Measurements from ENCODE around the gene SPPL2A.
"Not testable (repeated sequence)": the region's sequence is repeated elsewhere in the genome, so short reads cannot be mapped to it uniquely, and the experiment has no call there.

SPPL2A gene

GRCh38 chr15:50765195-50765967 lies at the start of gene SPPL2A:
TSS of gene SPPL2A (minus strand) at chr15:50765706. CDS start at chr15:50765533, 173 bp downstream.
- Histone ChIP-seq H3K4me1 (ENCODE audit: insufficient read depth, low read length) (peaks cover 7% of the 10 kb centered on the region), H3K9me3 (ENCODE audit: low read length) (no peaks in the 10 kb centered on the region), H2AFZ (ENCODE audit: low read depth, low read length) (peak within 1 kb of the TSS; percentile 95), H3K36me3 (ENCODE audit: insufficient read depth, low read length) (no peaks in the 10 kb centered on the region), H3K27me3 (ENCODE audit: insufficient read depth, low read length) (no peaks in the 10 kb centered on the region), H3K4me3 (ENCODE audit: low read length) (peak within 1 kb of the TSS; percentile 75)

GRCh38 chr15:50814634-50815033 lies 49.1 kb upstream of the SPPL2A start:
- Histone ChIP-seq H3K36me3 (ENCODE audit: insufficient read depth, low read length) (no peaks in the 10 kb centered on the region), H3K4me3 (ENCODE audit: low read length) (no peak overlapping the region), H3K9me3 (ENCODE audit: low read length) (no peaks in the 10 kb centered on the region), H3K27me3 (ENCODE audit: insufficient read depth, low read length) (no peaks in the 10 kb centered on the region), H3K4me1 (ENCODE audit: insufficient read depth, low read length) (peaks cover 2% of the 10 kb centered on the region), H2AFZ (ENCODE audit: low read depth, low read length) (no peak overlapping the region)

GRCh38 chr15:50813865-50814264 lies 48.4 kb upstream of the SPPL2A start:
- H3K27me3 ChIP-seq (ENCODE audit: insufficient read depth, low read length) = no peaks in the 10 kb centered on the region
- H2AFZ ChIP-seq (ENCODE audit: low read depth, low read length) = no peak overlapping the region
- H3K4me3 ChIP-seq (ENCODE audit: low read length) = no peak overlapping the region
- no peaks in the 10 kb centered on the region for H3K36me3 ChIP-seq (ENCODE audit: insufficient read depth, low read length)
- no peaks in the 10 kb centered on the region for H3K9me3 ChIP-seq (ENCODE audit: low read length)
- peaks cover 2% of the 10 kb centered on the region for H3K4me1 ChIP-seq (ENCODE audit: insufficient read depth, low read length)

GRCh38 chr15:50813089-50813488 lies 47.6 kb upstream of the SPPL2A start:
- no peak overlapping the region for H3K4me3 ChIP-seq (ENCODE audit: low read length)
- H3K27me3 ChIP-seq (ENCODE audit: insufficient read depth, low read length) = no peaks in the 10 kb centered on the region
- peaks cover 2% of the 10 kb centered on the region for H3K4me1 ChIP-seq (ENCODE audit: insufficient read depth, low read length)
- H3K36me3 ChIP-seq (ENCODE audit: insufficient read depth, low read length) = no peaks in the 10 kb centered on the region
- no peak overlapping the region for H2AFZ ChIP-seq (ENCODE audit: low read depth, low read length)
- H3K9me3 ChIP-seq (ENCODE audit: low read length) = no peaks in the 10 kb centered on the region

- not testable (repeated sequence) for H3K27me3 ChIP-seq (ENCODE audit: insufficient read depth, low read length); H3K4me3 ChIP-seq (ENCODE audit: low read length); H3K4me1 ChIP-seq (ENCODE audit: insufficient read depth, low read length); H2AFZ ChIP-seq (ENCODE audit: low read depth, low read length); H3K36me3 ChIP-seq (ENCODE audit: insufficient read depth, low read length); H3K9me3 ChIP-seq (ENCODE audit: low read length)
These were observed 46.6 kb upstream of the SPPL2A start for GRCh38 chr15:50812181-50812506.

- not testable (repeated sequence) for H3K27me3 ChIP-seq (ENCODE audit: insufficient read depth, low read length); H3K9me3 ChIP-seq (ENCODE audit: low read length); H2AFZ ChIP-seq (ENCODE audit: low read depth, low read length); H3K4me1 ChIP-seq (ENCODE audit: insufficient read depth, low read length); H3K4me3 ChIP-seq (ENCODE audit: low read length); H3K36me3 ChIP-seq (ENCODE audit: insufficient read depth, low read length)
These were observed 46.1 kb upstream of the SPPL2A start for GRCh38 chr15:50811461-50812180.

- no peaks in the 10 kb centered on the region for H3K9me3 ChIP-seq (ENCODE audit: low read length)
- no peak overlapping the region for H2AFZ ChIP-seq (ENCODE audit: low read depth, low read length)
- no peaks in the 10 kb centered on the region for H3K27me3 ChIP-seq (ENCODE audit: insufficient read depth, low read length)
- no peak overlapping the region for H3K4me3 ChIP-seq (ENCODE audit: low read length)
- H3K36me3 ChIP-seq (ENCODE audit: insufficient read depth, low read length) = no peaks in the 10 kb centered on the region
- H3K4me1 ChIP-seq (ENCODE audit: insufficient read depth, low read length) = no peaks in the 10 kb centered on the region
These were observed 44.6 kb upstream of the SPPL2A start for GRCh38 chr15:50810128-50810527.

GRCh38 chr15:50808728-50809127 lies 43.2 kb upstream of the SPPL2A start:
- no peaks in the 10 kb centered on the region for H3K36me3 ChIP-seq (ENCODE audit: insufficient read depth, low read length)
- no peak overlapping the region for H2AFZ ChIP-seq (ENCODE audit: low read depth, low read length)
- no peaks in the 10 kb centered on the region for H3K27me3 ChIP-seq (ENCODE audit: insufficient read depth, low read length)
- no peaks in the 10 kb centered on the region for H3K9me3 ChIP-seq (ENCODE audit: low read length)
- no peak overlapping the region for H3K4me3 ChIP-seq (ENCODE audit: low read length)
- H3K4me1 ChIP-seq (ENCODE audit: insufficient read depth, low read length) = no peaks in the 10 kb centered on the region

- H3K4me3 ChIP-seq (ENCODE audit: low read length) = no peak overlapping the region
- H2AFZ ChIP-seq (ENCODE audit: low read depth, low read length) = no peak overlapping the region
- H3K27me3 ChIP-seq (ENCODE audit: insufficient read depth, low read length) = no peaks in the 10 kb centered on the region
- H3K9me3 ChIP-seq (ENCODE audit: low read length) = no peaks in the 10 kb centered on the region
- no peaks in the 10 kb centered on the region for H3K4me1 ChIP-seq (ENCODE audit: insufficient read depth, low read length)
- H3K36me3 ChIP-seq (ENCODE audit: insufficient read depth, low read length) = no peaks in the 10 kb centered on the region
These were observed 38.1 kb upstream of the SPPL2A start for GRCh38 chr15:50803479-50804180.

- Histone ChIP-seq H3K9me3 (ENCODE audit: low read length) (no peaks in the 10 kb centered on the region), H3K36me3 (ENCODE audit: insufficient read depth, low read length) (no peaks in the 10 kb centered on the region), H2AFZ (ENCODE audit: low read depth, low read length) (no peak overlapping the region), H3K27me3 (ENCODE audit: insufficient read depth, low read length) (no peaks in the 10 kb centered on the region), H3K4me3 (ENCODE audit: low read length) (no peak overlapping the region), H3K4me1 (ENCODE audit: insufficient read depth, low read length) (no peaks in the 10 kb centered on the region)
These were observed 35.2 kb upstream of the SPPL2A start for GRCh38 chr15:50800715-50801114.

GRCh38 chr15:50798684-50799083 lies 33.2 kb upstream of the SPPL2A start:
- no peaks in the 10 kb centered on the region for H3K36me3 ChIP-seq (ENCODE audit: insufficient read depth, low read length)
- no peak overlapping the region for H2AFZ ChIP-seq (ENCODE audit: low read depth, low read length)
- H3K27me3 ChIP-seq (ENCODE audit: insufficient read depth, low read length) = no peaks in the 10 kb centered on the region
- no peaks in the 10 kb centered on the region for H3K4me1 ChIP-seq (ENCODE audit: insufficient read depth, low read length)
- H3K4me3 ChIP-seq (ENCODE audit: low read length) = no peak overlapping the region
- no peaks in the 10 kb centered on the region for H3K9me3 ChIP-seq (ENCODE audit: low read length)

GRCh38 chr15:50797926-50798325 lies 32.4 kb upstream of the SPPL2A start:
- Histone ChIP-seq H3K4me1 (ENCODE audit: insufficient read depth, low read length) (no peaks in the 10 kb centered on the region), H3K36me3 (ENCODE audit: insufficient read depth, low read length) (no peaks in the 10 kb centered on the region), H3K27me3 (ENCODE audit: insufficient read depth, low read length) (no peaks in the 10 kb centered on the region), H2AFZ (ENCODE audit: low read depth, low read length) (no peak overlapping the region), H3K4me3 (ENCODE audit: low read length) (no peak overlapping the region), H3K9me3 (ENCODE audit: low read length) (no peaks in the 10 kb centered on the region)

GRCh38 chr15:50791486-50791885 lies 26.0 kb upstream of the SPPL2A start:
- Histone ChIP-seq H3K4me3 (ENCODE audit: low read length) (no peak overlapping the region), H3K9me3 (ENCODE audit: low read length) (no peaks in the 10 kb centered on the region), H3K27me3 (ENCODE audit: insufficient read depth, low read length) (no peaks in the 10 kb centered on the region), H3K4me1 (ENCODE audit: insufficient read depth, low read length) (no peaks in the 10 kb centered on the region), H2AFZ (ENCODE audit: low read depth, low read length) (no peak overlapping the region), H3K36me3 (ENCODE audit: insufficient read depth, low read length) (no peaks in the 10 kb centered on the region)

All from neuron (in vitro differentiated cells).